ENCODE data around the gene TRAPPC11.

GRCh38 chr4:183633476-183634400 lies 25.4 kb upstream of the TRAPPC11 start:
- TF ChIP-seq SMC3 (IDR thresholded peaks at IDR 0.05; ENCODE audit: low read depth, low read length): no peak
- no peak for TF ChIP-seq CTCF (conservative IDR thresholded peaks at IDR 0.05; ENCODE audit: low read depth, low read length)
- TF ChIP-seq BHLHE40 (IDR thresholded peaks at IDR 0.05; ENCODE audit: low read depth, low read length): no peak
- TF ChIP-seq CEBPB (IDR thresholded peaks at IDR 0.05; ENCODE audit: low read depth, low read length): peak; percentile 19; the same call in 1 of the 2 replicates
- TF ChIP-seq POLR2A (IDR thresholded peaks at IDR 0.05; ENCODE audit: low read depth, low read length): no peak
- no peak for TF ChIP-seq FOS (IDR thresholded peaks at IDR 0.05; ENCODE audit: low read depth, low read length)
- TF ChIP-seq MAZ (IDR thresholded peaks at IDR 0.05; ENCODE audit: borderline replicate concordance, low read depth, low read length): no peak
- no peak for TF ChIP-seq MAFK (IDR thresholded peaks at IDR 0.05; ENCODE audit: low read depth, low read length)
